Trophoblast cell (in vitro differentiated cells and primary cell): ENCODE measurements around the gene SERPINB13.

Experiments used
- DNase-seq, 2 donors: peaks; one replicate each; pipeline ENCODE4 v3.0.0-alpha.2; 2016
- H2AFZ ChIP-seq: 2 replicates; pipeline ENCODE4 v1.6.1; 2013; ENCODE audit warnings: low read length, moderate library complexity, mild to moderate bottlenecking; ENCODE audit not compliant: insufficient read depth, poor library complexity
- H2AK5ac ChIP-seq: 2 replicates; pipeline ENCODE4 v1.6.1; 2013; ENCODE audit warnings: mild to moderate bottlenecking, low read length
- H2BK120ac ChIP-seq: 2 replicates; pipeline ENCODE4 v1.6.1; 2013; ENCODE audit warnings: low read length, mild to moderate bottlenecking, moderate library complexity; ENCODE audit not compliant: insufficient read depth, poor library complexity
- H2BK12ac ChIP-seq: 2 replicates; pipeline ENCODE4 v1.6.1; 2013; ENCODE audit warnings: mild to moderate bottlenecking, low read length, moderate library complexity
- H2BK5ac ChIP-seq: 2 replicates; pipeline ENCODE4 v1.6.1; 2013; ENCODE audit warnings: low read length, low read depth, moderate library complexity, mild to moderate bottlenecking; ENCODE audit not compliant: poor library complexity
- H3K14ac ChIP-seq: 2 replicates; pipeline ENCODE4 v1.6.1; 2013; ENCODE audit warnings: mild to moderate bottlenecking, low read length
- H3K18ac ChIP-seq: 2 replicates; pipeline ENCODE4 v1.6.1; 2013; ENCODE audit warnings: mild to moderate bottlenecking, low read length
- H3K23ac ChIP-seq: 2 replicates; pipeline ENCODE4 v1.6.1; 2013; ENCODE audit warnings: low read length
- H3K27ac ChIP-seq: 2 replicates; pipeline ENCODE4 v1.5.1; 2013; ENCODE audit warnings: low read depth, mild to moderate bottlenecking, inconsistent platforms, low read length, moderate library complexity
- H3K27me3 ChIP-seq: 2 replicates; pipeline ENCODE4 v1.6.1; 2013; ENCODE audit warnings: inconsistent platforms, mild to moderate bottlenecking, low read length, moderate library complexity; ENCODE audit not compliant: insufficient read depth
- H3K36me3 ChIP-seq, 2 experiments: 1 replicate in 1 of 2; 2 replicates in 1 of 2; pipeline ENCODE4 v1.6.1; 2013; ENCODE audit warnings: low read length in 2 of 2, mild to moderate bottlenecking in 2 of 2, moderate library complexity in 1 of 2; ENCODE audit not compliant: insufficient read depth in 2 of 2, control insufficient read depth in 1 of 2
- H3K4ac ChIP-seq: 2 replicates; pipeline ENCODE4 v1.6.1; 2013; ENCODE audit warnings: low read depth, mild to moderate bottlenecking, low read length, moderate library complexity
- H3K4me1 ChIP-seq, 2 experiments: 1 replicate in 1 of 2; 2 replicates in 1 of 2; pipeline ENCODE4 v1.6.1; 2013; ENCODE audit warnings: low read length in 2 of 2, mild to moderate bottlenecking in 2 of 2, moderate library complexity in 1 of 2; ENCODE audit not compliant: insufficient read depth in 2 of 2, control insufficient read depth in 1 of 2
- H3K4me2 ChIP-seq: 2 replicates; pipeline ENCODE4 v1.6.1; 2013; ENCODE audit warnings: inconsistent platforms, mild to moderate bottlenecking, low read length, moderate library complexity
- H3K4me3 ChIP-seq: 2 replicates; pipeline ENCODE4 v1.5.1; 2013; ENCODE audit warnings: mild to moderate bottlenecking, low read depth, low read length, inconsistent platforms
- H3K79me1 ChIP-seq: one replicate; pipeline ENCODE4 v1.6.1; 2013; ENCODE audit warnings: low read length
- H3K79me2 ChIP-seq: 2 replicates; pipeline ENCODE4 v1.6.1; 2013; ENCODE audit warnings: low read length, mild to moderate bottlenecking; ENCODE audit not compliant: control insufficient read depth, insufficient read depth, poor library complexity
- H3K9ac ChIP-seq: 2 replicates; pipeline ENCODE4 v1.6.1; 2013; ENCODE audit warnings: mild to moderate bottlenecking, low read length
- H3K9me3 ChIP-seq: 2 replicates; pipeline ENCODE4 v1.6.1; 2013; ENCODE audit warnings: low read depth, mild to moderate bottlenecking, control low read depth, inconsistent platforms, low read length; ENCODE audit not compliant: insufficient read depth
- H4K12ac ChIP-seq: 2 replicates; pipeline ENCODE4 v1.6.1; 2013; ENCODE audit warnings: low read depth, mild to moderate bottlenecking, low read length, moderate library complexity
- H4K8ac ChIP-seq: 2 replicates; pipeline ENCODE4 v1.6.1; 2013; ENCODE audit warnings: low read depth, mild to moderate bottlenecking, low read length, moderate library complexity
- H4K91ac ChIP-seq: one replicate; pipeline ENCODE4 v1.6.1; 2013; ENCODE audit warnings: low read depth, mild to moderate bottlenecking, low read length, moderate library complexity
- WGBS: extraction: QIAGEN DNeasy Blood & Tissue Kit; methylation state at CpG from one replicate; pipeline ENCODE4 v1.1.7; 2013; ENCODE audit warnings: missing lambda C conversion rate; ENCODE audit not compliant: insufficient read length, insufficient coverage; ENCODE audit errors: extremely low coverage; 5-methylcytosine and 5-hydroxymethylcytosine counted together

The SERPINB13 gene

DNA sequence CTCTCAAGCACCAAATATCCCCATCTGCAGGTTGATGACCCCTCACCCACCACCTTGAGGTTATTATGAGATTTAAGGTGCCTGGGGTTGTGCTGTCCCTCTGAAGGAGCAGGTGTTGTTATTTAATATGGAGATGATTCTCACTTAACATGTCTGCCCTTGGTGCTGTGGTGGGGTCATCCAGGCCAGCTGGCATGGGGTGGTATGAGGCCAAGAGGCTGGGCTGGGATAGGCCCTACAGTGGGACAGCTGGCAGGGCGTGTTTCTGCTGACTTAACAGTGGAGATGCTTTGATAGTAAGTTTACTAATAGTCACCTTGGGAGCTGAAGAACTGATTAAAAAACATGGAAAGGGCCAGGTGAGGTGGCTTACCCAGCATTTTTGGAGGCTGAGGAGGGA, 22.6 kb upstream of the SERPINB13 start:
- H3K9me3 ChIP-seq, result peaks cover 1% of the 10 kb centered on the region
- no peaks in the 10 kb centered on the region for H3K79me1 ChIP-seq
- H3K27me3 ChIP-seq, result no peaks in the 10 kb centered on the region
- H3K14ac ChIP-seq, result no peak overlapping the region
- H4K91ac ChIP-seq, result no peak overlapping the region
- no peak overlapping the region for H3K18ac ChIP-seq
- H3K36me3 ChIP-seq, result no peaks in the 10 kb centered on the region
- H3K27ac ChIP-seq, result no peak overlapping the region
- H4K8ac ChIP-seq, result no peak overlapping the region
- no peak overlapping the region for H2BK5ac ChIP-seq
- H2AK5ac ChIP-seq, result no peak overlapping the region
- no CpG with 5 or more reads among the region's 1 CpG for whole genome bisulfite sequencing
- H2AFZ ChIP-seq, result no peak overlapping the region
- no peaks in the 10 kb centered on the region for H3K4me1 ChIP-seq
- no peak overlapping the region for H3K23ac ChIP-seq
- H3K9ac ChIP-seq, result no peak overlapping the region
- H2BK12ac ChIP-seq, result no peak overlapping the region
- no peak overlapping the region for H3K4ac ChIP-seq
- no peaks in the 10 kb centered on the region for H3K79me2 ChIP-seq
- H3K4me3 ChIP-seq, result no peak overlapping the region
- no peak overlapping the region for H3K4me2 ChIP-seq
- no peak for DNase-seq
- no peak overlapping the region for H4K12ac ChIP-seq
- no peak overlapping the region for H2BK120ac ChIP-seq

- Histone ChIP-seq H3K4me1 (no peaks in the 10 kb centered on the region), H4K12ac (no peak overlapping the region), H3K23ac (no peak overlapping the region), H4K91ac (no peak overlapping the region), H3K14ac (no peak overlapping the region), H4K8ac (no peak overlapping the region), H3K79me2 (no peaks in the 10 kb centered on the region), H3K4ac (no peak overlapping the region), H3K79me1 (no peaks in the 10 kb centered on the region), H3K27me3 (no peaks in the 10 kb centered on the region), H3K36me3 (no peaks in the 10 kb centered on the region), H2AFZ (no peak overlapping the region), H3K9me3 (peaks cover 1% of the 10 kb centered on the region), H3K9ac (no peak overlapping the region), H2BK5ac (no peak overlapping the region), H3K4me2 (no peak overlapping the region), H2BK12ac (no peak overlapping the region), H3K18ac (no peak overlapping the region), H3K4me3 (no peak overlapping the region), H2AK5ac (no peak overlapping the region), H3K27ac (no peak overlapping the region), H2BK120ac (no peak overlapping the region)
- no peak for DNase-seq
- WGBS, result no CpG with 5 or more reads among the region's 5 CpGs
These were observed 19.9 kb upstream of the SERPINB13 start for GRCh38 chr18:63567276-63567675.

DNA sequence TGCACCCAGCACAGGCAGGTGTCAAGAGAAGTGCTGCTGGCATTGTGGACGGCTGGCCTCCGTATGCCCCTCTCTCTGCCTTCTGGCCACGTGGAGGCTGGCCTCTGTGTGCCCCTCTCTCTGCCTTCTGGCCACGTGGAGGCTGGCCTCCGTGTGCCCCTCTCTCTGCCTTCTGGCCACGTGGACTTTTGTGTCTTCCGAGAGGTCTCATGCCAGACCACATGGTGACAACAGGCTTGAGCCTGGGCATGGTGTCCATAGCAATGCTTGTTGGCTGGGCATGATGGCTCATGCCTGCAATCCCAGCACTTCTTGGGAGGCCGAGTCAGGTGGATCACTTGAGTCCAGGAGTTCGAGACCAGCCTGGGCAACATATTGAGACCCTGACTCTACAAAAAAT, 19.3 kb upstream of the SERPINB13 start:
- no peak overlapping the region for H2BK12ac ChIP-seq
- H4K8ac ChIP-seq, result no peak overlapping the region
- no peaks in the 10 kb centered on the region for H3K79me2 ChIP-seq
- no peak overlapping the region for H3K27ac ChIP-seq
- no peak overlapping the region for H2AK5ac ChIP-seq
- H2AFZ ChIP-seq, result no peak overlapping the region
- H3K4ac ChIP-seq, result no peak overlapping the region
- DNase-seq, result no peak
- no peak overlapping the region for H3K4me3 ChIP-seq
- no peaks in the 10 kb centered on the region for H3K27me3 ChIP-seq
- H3K23ac ChIP-seq, result no peak overlapping the region
- no peak overlapping the region for H3K14ac ChIP-seq
- H4K91ac ChIP-seq, result no peak overlapping the region
- H3K18ac ChIP-seq, result no peak overlapping the region
- no peak overlapping the region for H4K12ac ChIP-seq
- H3K36me3 ChIP-seq, result no peaks in the 10 kb centered on the region
- H3K4me1 ChIP-seq, result no peaks in the 10 kb centered on the region
- no peak overlapping the region for H2BK120ac ChIP-seq
- H3K4me2 ChIP-seq, result no peak overlapping the region
- H2BK5ac ChIP-seq, result no peak overlapping the region
- no peaks in the 10 kb centered on the region for H3K79me1 ChIP-seq
- peaks cover 1% of the 10 kb centered on the region for H3K9me3 ChIP-seq
- no peak overlapping the region for H3K9ac ChIP-seq
- WGBS, result no CpG with 5 or more reads among the region's 9 CpGs

DNA sequence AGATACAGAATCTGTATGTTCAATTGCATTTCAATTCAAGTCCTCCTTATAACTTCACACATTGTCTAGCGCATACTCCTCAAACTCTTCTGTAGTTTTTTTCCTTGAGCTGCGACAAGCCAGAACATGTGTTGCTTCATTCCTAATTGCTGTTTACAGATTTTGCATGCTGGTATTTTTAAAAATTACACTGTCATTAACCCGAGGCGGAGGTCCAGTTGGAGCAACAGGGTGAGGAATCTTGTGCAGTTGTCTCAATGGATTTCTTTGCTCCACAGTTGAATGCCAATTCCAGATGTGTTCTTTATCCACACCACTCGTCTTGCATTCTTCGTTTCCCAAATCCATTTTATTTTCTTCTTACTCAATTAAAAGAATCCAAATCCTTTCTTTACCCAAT, 16.4 kb upstream of the SERPINB13 start:
- H3K79me2 ChIP-seq, result no peaks in the 10 kb centered on the region

More for the DNA sequence above, 16.4 kb upstream of the SERPINB13 start:
- Histone ChIP-seq H3K27ac (no peak overlapping the region), H2AFZ (no peak overlapping the region), H3K27me3 (no peaks in the 10 kb centered on the region), H3K9ac (no peak overlapping the region), H2BK120ac (no peak overlapping the region), H2AK5ac (no peak overlapping the region), H2BK5ac (no peak overlapping the region), H4K12ac (no peak overlapping the region), H3K36me3 (no peaks in the 10 kb centered on the region), H3K18ac (no peak overlapping the region), H4K91ac (no peak overlapping the region), H3K9me3 (peaks cover 1% of the 10 kb centered on the region), H4K8ac (no peak overlapping the region), H3K4me1 (no peaks in the 10 kb centered on the region), H3K79me1 (no peaks in the 10 kb centered on the region), H3K23ac (no peak overlapping the region), H3K4ac (no peak overlapping the region), H3K14ac (no peak overlapping the region), H3K4me3 (no peak overlapping the region), H2BK12ac (no peak overlapping the region), H3K4me2 (no peak overlapping the region)
- DNase-seq, result peak; percentile 30 to 76
- WGBS, result 100% methylated on average over 2 of the region's 6 CpGs
